H1 (cell line): ENCODE data around the gene S100A12. TPM values are rescaled to one million over a fixed set of nuclear protein-coding genes. Genes with fewer than 3 reads are reported as not detected.

Experiments used
- CBX5 ChIP-seq: fragments of 300-800, 300-1000 bp; sonication (generic); IDR thresholded peaks from 2 replicates; pipeline ENCODE4 v1.7.1; 2016; ENCODE audit warnings: antibody characterized with exemption, low read length, low read depth
- CHD1 ChIP-seq: IDR thresholded peaks from 2 replicates; pipeline ENCODE4 v1.6.1; 2012; ENCODE audit warnings: low read depth, low read length, improper control_type of control experiment
- CHD7 ChIP-seq: fragments of 300-600 bp; sonication (generic); IDR thresholded peaks from 2 replicates; pipeline ENCODE4 v1.7.1; 2012; ENCODE audit warnings: low read length, moderate library complexity, mild to moderate bottlenecking, inconsistent platforms; ENCODE audit not compliant: insufficient replicate concordance
- EP300 ChIP-seq, 2 experiments: IDR thresholded peaks; 1 replicate in 1 of 2; 2 replicates in 1 of 2; pipeline ENCODE4 v1.6.1; 2011 to 2012; ENCODE audit warnings: low read depth in 2 of 2, low read length in 2 of 2, mild to moderate bottlenecking in 2 of 2, borderline replicate concordance in 1 of 2, inconsistent platforms in 1 of 2, moderate library complexity in 1 of 2
- EZH2 ChIP-seq: fragments of 200-600 bp; sonication (generic); IDR thresholded peaks from 2 replicates; pipeline ENCODE4 v1.7.1; 2012; ENCODE audit warnings: low read depth, mild to moderate bottlenecking, moderate library complexity, low read length, inconsistent platforms; ENCODE audit not compliant: severe bottlenecking
- GABPA ChIP-seq: IDR thresholded peaks from 2 replicates; pipeline ENCODE4 v1.6.1; 2011; ENCODE audit warnings: mild to moderate bottlenecking, low read length, moderate library complexity, borderline replicate concordance; ENCODE audit not compliant: insufficient read depth
- GTF2F1 ChIP-seq: IDR thresholded peaks from 2 replicates; pipeline ENCODE4 v1.6.1; 2012; ENCODE audit warnings: low read depth, low read length, improper control_type of control experiment, borderline replicate concordance
- PHF8 ChIP-seq: fragments of 200-600 bp; sonication (generic); conservative IDR thresholded peaks from 2 replicates; pipeline ENCODE4 v1.7.1; 2012; ENCODE audit warnings: low read depth, mild to moderate bottlenecking, inconsistent platforms, low read length, moderate library complexity
- SP1 ChIP-seq: IDR thresholded peaks from 2 replicates; pipeline ENCODE4 v1.6.1; 2011; ENCODE audit warnings: low read depth, low read length
- TCF12 ChIP-seq: IDR thresholded peaks from 2 replicates; pipeline ENCODE4 v1.6.1; 2011; ENCODE audit warnings: low read depth, mild to moderate bottlenecking, low read length
- YY1 ChIP-seq: IDR thresholded peaks from 2 replicates; pipeline ENCODE4 v1.6.1; 2011; ENCODE audit warnings: low read depth, mild to moderate bottlenecking, low read length
- polyA plus RNA-seq, 7 experiments: library from polyadenylated mRNA; depleted of rRNA in 3 of 7; stranded (reverse) in 5 of 7; unstranded in 2 of 7; fragments of >200 nt in 5 of 7; fragments of 200-250 nt in 2 of 7; gene quantifications; 1 replicate in 5 of 7; 2 replicates in 1 of 7; 4 replicates in 1 of 7; pipeline versions ENCODE4 v1.2.1 to v1.2.3, GENCODE V29; 2011 to 2013; ENCODE audit warnings: missing spikeins in 2 of 7, mixed read lengths in 2 of 7
- total RNA-seq: library from RNA; stranded (reverse); fragmentation: NEBNext Ultra II Directional; extraction: Animal tissue kit (Norgen Biotek cat#: 25700); gene quantifications from 2 replicates; pipeline ENCODE4 v1.2.1, GENCODE V29; 2021

S100A12 gene
- total and polyA plus RNA-seq, 2 of the 8 experiments (the other 6 are each of a cell fraction or from before 2014, with no cell fraction given), result not detected

- TF ChIP-seq CHD7 (no peak), CHD1 (no peak), GTF2F1 (no peak), SP1 (no peak), GABPA (no peak), YY1 (no peak), EZH2 (no peak), CBX5 (no peak), TCF12 (no peak), EP300 (IDR thresholded peaks at IDR 0.05; ENCODE audit: borderline replicate concordance in 1 of 2, low read depth in 2 of 2, low read length in 2 of 2) (no peak), PHF8 (no peak)
These were observed 29.2 kb downstream of the S100A12 start (continued) for GRCh38 chr1:153346077-153346723.
